HFFc6 (cell line): ENCODE data around the gene THEM4. TPM values are rescaled to one million over a fixed set of nuclear protein-coding genes. Genes with fewer than 3 reads are reported as not detected.

ENCODE experiments used
- DNase-seq: peaks from one replicate; pipeline ENCODE4 v3.0.0-alpha.2; 2018
- H3K27ac Mint-ChIP-seq: 2 replicates; pipeline ENCODE4 v1.8.0; 2020; ENCODE audit warnings: mild to moderate bottlenecking, mixed read lengths
- H3K27me3 Mint-ChIP-seq: 2 replicates; pipeline ENCODE4 v1.8.0; 2021; ENCODE audit warnings: mild to moderate bottlenecking, moderate library complexity, mixed read lengths; ENCODE audit not compliant: insufficient read depth
- H3K36me3 Mint-ChIP-seq: 2 replicates; pipeline ENCODE4 v1.8.0; 2021; ENCODE audit warnings: low read depth, mixed read lengths
- H3K4me1 Mint-ChIP-seq: 2 replicates; pipeline ENCODE4 v1.8.0; 2020; ENCODE audit warnings: low read depth, mixed read lengths
- H3K4me3 Mint-ChIP-seq: 2 replicates; pipeline ENCODE4 v1.8.0; 2020; ENCODE audit warnings: mild to moderate bottlenecking, moderate library complexity, mixed read lengths
- H3K9me3 Mint-ChIP-seq: 2 replicates; pipeline ENCODE4 v1.8.0; 2020; ENCODE audit warnings: mild to moderate bottlenecking, mixed read lengths
- total RNA-seq, 6 experiments: library from RNA; stranded (reverse); fragmentation: NEBNext Ultra II Directional; extraction: Animal tissue kit (Norgen Biotek cat#: 25700); gene quantifications; 2 replicates in 1 of 6; 3 replicates in 5 of 6; pipeline ENCODE4 v1.2.3, GENCODE V29; 2021
- TF ChIP-seq, protein P1 (sequence below): fragments of 200-600 bp; sonication (generic); IDR thresholded peaks from 2 replicates; pipeline ENCODE4 v1.5.0; 2021; ENCODE audit warnings: antibody characterized with exemption, mild to moderate bottlenecking

THEM4 gene
- total RNA-seq, 6 experiments from 2014 or later, result 8.0 to 10.1 (median 9.3) TPM

DNA sequence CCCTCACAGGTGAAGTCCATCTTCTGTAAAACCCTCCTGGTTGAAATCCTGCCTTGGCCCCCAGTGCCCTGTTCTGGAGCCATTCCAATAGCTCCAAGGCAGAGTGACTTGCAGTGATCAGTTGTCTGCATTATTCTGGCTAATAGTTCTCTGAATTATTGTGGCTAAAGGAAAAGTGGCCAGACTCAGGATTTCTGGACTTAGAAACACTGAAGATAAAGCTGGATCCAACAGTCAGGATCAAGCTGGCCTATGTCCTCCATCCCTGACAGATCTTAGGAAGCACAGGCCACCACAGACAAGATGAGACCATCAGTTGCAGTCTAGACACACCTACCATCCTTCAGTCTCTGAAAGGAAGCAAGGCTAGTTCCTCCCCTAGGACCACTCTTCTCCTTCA lies 68.9 kb downstream of the THEM4 start:
- Mint-ChIP-seq H3K27me3 (peaks cover 42% of the 10 kb centered on the region), H3K36me3 (no peaks in the 10 kb centered on the region), H3K9me3 (no peaks in the 10 kb centered on the region), H3K4me1 (peaks cover 18% of the 10 kb centered on the region), H3K27ac (no peak overlapping the region), H3K4me3 (no peak overlapping the region)
- DNase-seq, result no peak
- TF ChIP-seq, protein P1, sequence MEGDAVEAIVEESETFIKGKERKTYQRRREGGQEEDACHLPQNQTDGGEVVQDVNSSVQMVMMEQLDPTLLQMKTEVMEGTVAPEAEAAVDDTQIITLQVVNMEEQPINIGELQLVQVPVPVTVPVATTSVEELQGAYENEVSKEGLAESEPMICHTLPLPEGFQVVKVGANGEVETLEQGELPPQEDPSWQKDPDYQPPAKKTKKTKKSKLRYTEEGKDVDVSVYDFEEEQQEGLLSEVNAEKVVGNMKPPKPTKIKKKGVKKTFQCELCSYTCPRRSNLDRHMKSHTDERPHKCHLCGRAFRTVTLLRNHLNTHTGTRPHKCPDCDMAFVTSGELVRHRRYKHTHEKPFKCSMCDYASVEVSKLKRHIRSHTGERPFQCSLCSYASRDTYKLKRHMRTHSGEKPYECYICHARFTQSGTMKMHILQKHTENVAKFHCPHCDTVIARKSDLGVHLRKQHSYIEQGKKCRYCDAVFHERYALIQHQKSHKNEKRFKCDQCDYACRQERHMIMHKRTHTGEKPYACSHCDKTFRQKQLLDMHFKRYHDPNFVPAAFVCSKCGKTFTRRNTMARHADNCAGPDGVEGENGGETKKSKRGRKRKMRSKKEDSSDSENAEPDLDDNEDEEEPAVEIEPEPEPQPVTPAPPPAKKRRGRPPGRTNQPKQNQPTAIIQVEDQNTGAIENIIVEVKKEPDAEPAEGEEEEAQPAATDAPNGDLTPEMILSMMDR, result no peak

DNA sequence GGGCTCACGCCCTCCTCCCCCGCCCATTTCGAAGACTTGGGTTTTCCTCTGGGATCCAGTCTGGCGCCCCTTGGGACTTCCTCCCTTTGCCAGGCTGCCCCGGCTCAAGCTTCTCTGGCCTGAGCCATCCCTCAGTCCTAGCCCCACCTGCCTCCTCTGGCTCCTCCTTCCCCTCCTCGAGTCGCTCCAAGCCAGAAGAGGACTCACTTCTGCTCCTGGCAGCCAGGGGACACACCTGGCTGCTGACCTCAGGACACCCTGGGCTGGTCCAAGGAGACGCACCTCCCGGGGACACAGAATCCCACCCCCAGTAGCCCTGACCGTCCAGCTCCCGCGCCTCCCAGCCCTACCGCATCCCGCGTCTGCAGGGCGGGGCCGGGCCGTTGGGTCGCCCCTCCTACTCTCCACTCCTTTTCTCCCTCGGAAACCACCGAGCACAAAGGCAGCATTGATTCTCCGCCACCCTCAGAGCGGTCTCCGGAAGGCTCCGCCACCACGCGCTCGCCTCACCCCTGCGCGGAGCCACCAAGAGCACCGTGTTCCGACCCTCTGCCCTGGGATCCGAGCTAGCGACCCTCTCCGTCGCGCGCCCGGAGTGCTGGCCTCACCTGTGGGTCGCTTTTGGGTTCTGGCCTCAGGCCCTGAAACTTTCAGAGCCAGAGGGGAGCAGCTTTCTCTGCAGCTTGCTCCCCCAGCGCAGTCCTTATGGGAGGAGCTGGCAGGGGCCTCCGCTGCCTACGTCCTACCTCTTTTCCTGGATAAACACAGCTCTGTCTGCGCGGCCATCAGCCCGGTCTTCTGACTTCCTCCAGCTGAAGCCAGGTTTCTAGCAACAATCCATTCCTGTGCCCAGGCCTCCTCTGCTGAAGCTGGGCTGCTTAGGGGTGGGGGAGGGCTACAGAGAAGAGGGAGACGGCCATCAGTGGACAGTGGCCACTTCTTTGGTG lies 69.6 kb downstream of the THEM4 start, which contains the start of gene C2CD4D:
TSS of gene C2CD4D (minus strand) at position 364 of the 947 bp plus-strand sequence. CDS start 831 bp downstream, outside the sequence.
- Mint-ChIP-seq H3K27ac (no peak within 1 kb of the TSS), H3K27me3 (peaks cover 40% of the 10 kb centered on the region), H3K9me3 (no peaks in the 10 kb centered on the region), H3K4me3 (no peak within 1 kb of the TSS), H3K36me3 (no peaks in the 10 kb centered on the region), H3K4me1 (peaks cover 18% of the 10 kb centered on the region)
- TF ChIP-seq, protein P1, result no peak
- DNase-seq, result no peak

DNA sequence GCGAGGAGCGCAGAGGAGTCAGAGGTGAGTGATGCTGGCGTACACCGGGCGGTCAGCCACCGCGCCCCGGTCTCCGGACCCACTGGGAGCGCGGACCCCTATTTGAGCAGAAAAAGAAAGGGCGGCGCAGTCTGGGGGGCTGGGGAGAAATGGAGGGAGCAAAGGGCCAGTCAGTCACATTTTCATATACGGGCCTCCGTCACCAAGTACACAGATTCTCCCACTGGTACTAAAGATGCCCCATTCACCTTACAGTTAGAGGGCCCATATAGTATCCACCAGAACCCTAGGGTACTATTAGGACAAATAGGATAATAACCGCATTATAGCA lies 70.3 kb downstream of the THEM4 start:
- DNase-seq, result no peak
- Mint-ChIP-seq H3K27ac (no peak overlapping the region), H3K36me3 (no peaks in the 10 kb centered on the region), H3K9me3 (no peaks in the 10 kb centered on the region), H3K4me1 (peaks cover 18% of the 10 kb centered on the region), H3K27me3 (peaks cover 35% of the 10 kb centered on the region), H3K4me3 (no peak overlapping the region)
- TF ChIP-seq, protein P1, result no peak

DNA sequence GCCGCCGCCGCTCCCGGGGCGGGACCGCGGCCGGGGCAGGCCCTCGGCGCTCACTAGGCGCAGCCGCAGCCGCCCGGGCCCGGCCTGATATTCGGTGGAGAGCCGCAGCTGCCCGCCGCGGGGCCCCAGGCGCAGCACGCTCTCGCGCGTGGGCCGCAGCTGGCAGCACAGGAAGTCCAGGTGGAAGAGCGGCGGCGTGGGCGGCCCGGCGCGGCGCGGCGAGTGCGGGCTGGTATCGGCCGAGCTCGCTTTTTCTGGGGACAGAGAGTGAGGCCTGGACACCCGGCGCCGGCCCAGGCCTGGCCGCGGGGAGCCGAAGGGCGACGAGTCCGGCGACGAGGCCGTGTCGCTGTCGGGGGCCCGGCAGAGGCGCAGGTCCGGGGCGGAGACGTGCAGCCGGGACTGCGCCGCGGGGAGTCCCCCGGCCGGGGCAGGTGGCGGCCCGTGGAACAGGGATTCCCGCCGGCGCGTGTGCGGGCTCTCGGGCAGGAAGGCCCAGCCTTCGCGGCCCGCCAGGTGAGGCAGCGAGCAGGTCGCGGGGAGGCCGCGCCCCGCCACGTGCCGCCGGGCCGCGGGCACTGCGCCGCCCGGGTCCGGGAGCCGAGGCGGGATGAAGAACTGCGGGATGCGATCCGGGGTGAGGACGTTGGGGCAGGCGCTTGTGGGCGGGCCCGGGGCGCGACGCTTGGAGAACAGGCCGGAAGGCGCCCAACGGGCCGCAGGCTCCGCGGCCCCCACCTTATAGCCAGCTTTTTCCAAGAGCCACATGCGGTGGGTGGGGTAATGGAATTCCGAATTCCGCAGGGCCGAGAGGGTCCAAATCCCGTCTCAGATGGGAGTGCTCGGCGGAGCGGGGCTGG lies 70.9 kb downstream of the THEM4 start:
- no peaks in the 10 kb centered on the region for H3K9me3 Mint-ChIP-seq
- H3K4me3 Mint-ChIP-seq, result no peak overlapping the region
- TF ChIP-seq, protein P1, result no peak
- no peak overlapping the region for H3K27ac Mint-ChIP-seq
- H3K4me1 Mint-ChIP-seq, result peaks cover 18% of the 10 kb centered on the region
- H3K27me3 Mint-ChIP-seq, result peaks cover 38% of the 10 kb centered on the region
- H3K36me3 Mint-ChIP-seq, result no peaks in the 10 kb centered on the region
- DNase-seq, result no peak

DNA sequence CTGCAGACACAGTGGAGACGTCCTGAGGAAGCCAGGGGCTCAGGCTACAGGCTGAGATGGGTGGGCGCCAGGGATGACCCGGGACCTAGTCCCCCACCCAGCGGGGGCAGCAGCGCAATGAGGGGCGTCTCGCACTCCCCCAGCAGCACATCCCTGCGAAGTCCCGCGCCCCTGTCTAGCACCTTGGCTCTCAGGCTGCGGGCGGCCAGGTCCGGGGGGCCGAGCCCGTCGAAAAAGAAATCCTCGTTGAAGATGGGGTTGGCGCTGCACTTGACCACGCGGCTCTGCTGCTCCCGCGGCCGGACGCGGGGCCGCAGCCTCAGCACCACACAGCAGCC lies 71.5 kb downstream of the THEM4 start:
- Mint-ChIP-seq H3K27me3 (peaks cover 40% of the 10 kb centered on the region), H3K4me3 (peak overlapping the region; percentile 47)
- TF ChIP-seq, protein P1, result no peak

More for the DNA sequence above, 71.5 kb downstream of the THEM4 start:
- Mint-ChIP-seq H3K4me1 (peaks cover 18% of the 10 kb centered on the region), H3K9me3 (no peaks in the 10 kb centered on the region), H3K27ac (no peak overlapping the region), H3K36me3 (no peaks in the 10 kb centered on the region)
- DNase-seq, result no peak
